ENCODE measurements around the gene PIP5K1B. TPM values are rescaled to one million over a fixed set of nuclear protein-coding genes. Genes with fewer than 3 reads are reported as not detected.

PIP5K1B gene
- total and polyA plus RNA-seq, 10 of the 15 experiments (the other 5 are each of a cell fraction or from before 2014, with no cell fraction given) = 6.8 to 16.3 (median 10.6) TPM

DNA sequence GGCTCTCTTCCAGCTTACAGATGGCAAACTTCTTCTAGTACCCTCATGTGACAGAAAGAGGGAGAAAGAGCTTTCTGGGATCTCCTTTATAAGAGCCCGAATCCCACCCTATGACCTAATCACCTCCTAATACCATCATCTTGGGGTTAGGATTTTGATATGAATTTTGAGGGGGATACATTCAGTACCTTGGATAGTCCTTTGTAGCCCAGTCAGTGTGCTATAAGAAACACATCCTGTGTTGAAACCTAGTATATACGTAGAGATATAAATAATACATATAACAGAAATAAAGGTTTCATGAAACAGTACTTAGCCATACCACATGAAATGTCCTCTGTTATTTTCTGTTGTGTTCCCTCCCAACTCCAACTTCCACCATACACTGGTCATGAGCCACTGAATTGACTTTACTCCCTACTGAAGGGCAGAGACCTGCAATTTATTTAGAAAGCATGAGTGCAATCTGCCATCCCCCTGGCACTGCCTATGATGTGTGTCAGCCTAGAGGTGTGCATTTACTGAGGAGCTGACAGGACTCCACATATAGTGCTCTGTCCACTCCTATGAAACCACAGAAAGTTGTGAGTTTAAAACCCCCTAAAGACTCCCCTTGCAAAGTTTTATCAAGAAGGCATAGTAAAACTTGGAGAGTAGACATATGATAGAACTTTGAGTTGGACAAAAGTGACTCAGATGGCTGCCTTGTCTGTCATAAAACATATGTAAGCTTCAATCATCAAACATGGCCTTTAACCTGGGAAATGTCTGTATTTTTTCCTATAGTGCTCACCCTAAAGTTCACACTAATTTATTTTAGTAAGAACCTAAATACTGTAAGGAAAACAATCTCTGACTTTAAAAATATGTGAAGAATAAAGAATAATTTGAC is 12.8 kb downstream of the PIP5K1B start:
- intact Hi-C loops (cut with micrococcal nuclease; ENCODE audit: unreplicated experiment) (no loop called here), in situ Hi-C loops (cut with MboI) (no loop called here)
- Histone ChIP-seq H3K4me1 (ENCODE audit: control insufficient read depth, insufficient read depth, low read length) (0 out of 2 replicates have a peak, but pooled peaks cover 3% of the 10 kb centered on the region), H3K36me3 (ENCODE audit: control insufficient read depth in 2 of 2, insufficient read depth in 2 of 2, low read length in 1 of 2) (no peaks in the 10 kb centered on the region; a peak in 2 of 4 replicates), H3K27me3 (replicated peaks in 1 of 2; ENCODE audit: control insufficient read depth in 2 of 2, insufficient read depth in 2 of 2, low read length in 1 of 2) (no peaks in the 10 kb centered on the region), H3K9ac (ENCODE audit: control insufficient read depth, insufficient read depth, low read length) (no peak overlapping the region), H3K4me3 (no peak overlapping the region), H3K79me2 (ENCODE audit: control insufficient read depth, insufficient read depth, low read length) (peaks cover 2% of the 10 kb centered on the region), H3K27ac (ENCODE audit: control insufficient read depth, insufficient read depth) (no peak overlapping the region), H4K20me1 (ENCODE audit: control insufficient read depth, insufficient read depth) (no peaks in the 10 kb centered on the region), H2AFZ (ENCODE audit: control insufficient read depth, low read depth, low read length) (no peak overlapping the region), H3K9me3 (replicated peaks; ENCODE audit: control insufficient read depth, insufficient read depth, low read length) (no peaks in the 10 kb centered on the region), H3K4me2 (ENCODE audit: control insufficient read depth, insufficient read depth) (no peak overlapping the region)
- no TSS peak for BruUV-seq (replicated peaks)
- POLR2A ChIA-PET = no interaction called here
- SMC1A ChIA-PET (ENCODE audit: uncharacterized antibody, unreplicated experiment) = interaction anchor here (0.5 kb wide), 1 partner anchor 228 kb away, joined by 3 read pairs; no protein-coding TSS in a partner anchor
- FAIRE-seq (no peak), ATAC-seq (no peak; the same call in 2 of the 3 replicates), DNase-seq (ENCODE audit: low read depth, low spot score) (no peak)
- CTCF ChIA-PET = interaction anchor here (2.1 kb wide), 1 partner anchor 11 kb away, joined by 5 read pairs; no protein-coding TSS in a partner anchor
- 90% methylated on average over 2 of the region's 2 CpGs for WGBS (ENCODE audit: insufficient coverage, insufficient replicate concordance, low lambda C conversion rate, missing lambda C conversion rate)
- RAD21 ChIA-PET (ENCODE audit: unreplicated experiment) = no interaction called here
- TF ChIP-seq, protein P1, sequence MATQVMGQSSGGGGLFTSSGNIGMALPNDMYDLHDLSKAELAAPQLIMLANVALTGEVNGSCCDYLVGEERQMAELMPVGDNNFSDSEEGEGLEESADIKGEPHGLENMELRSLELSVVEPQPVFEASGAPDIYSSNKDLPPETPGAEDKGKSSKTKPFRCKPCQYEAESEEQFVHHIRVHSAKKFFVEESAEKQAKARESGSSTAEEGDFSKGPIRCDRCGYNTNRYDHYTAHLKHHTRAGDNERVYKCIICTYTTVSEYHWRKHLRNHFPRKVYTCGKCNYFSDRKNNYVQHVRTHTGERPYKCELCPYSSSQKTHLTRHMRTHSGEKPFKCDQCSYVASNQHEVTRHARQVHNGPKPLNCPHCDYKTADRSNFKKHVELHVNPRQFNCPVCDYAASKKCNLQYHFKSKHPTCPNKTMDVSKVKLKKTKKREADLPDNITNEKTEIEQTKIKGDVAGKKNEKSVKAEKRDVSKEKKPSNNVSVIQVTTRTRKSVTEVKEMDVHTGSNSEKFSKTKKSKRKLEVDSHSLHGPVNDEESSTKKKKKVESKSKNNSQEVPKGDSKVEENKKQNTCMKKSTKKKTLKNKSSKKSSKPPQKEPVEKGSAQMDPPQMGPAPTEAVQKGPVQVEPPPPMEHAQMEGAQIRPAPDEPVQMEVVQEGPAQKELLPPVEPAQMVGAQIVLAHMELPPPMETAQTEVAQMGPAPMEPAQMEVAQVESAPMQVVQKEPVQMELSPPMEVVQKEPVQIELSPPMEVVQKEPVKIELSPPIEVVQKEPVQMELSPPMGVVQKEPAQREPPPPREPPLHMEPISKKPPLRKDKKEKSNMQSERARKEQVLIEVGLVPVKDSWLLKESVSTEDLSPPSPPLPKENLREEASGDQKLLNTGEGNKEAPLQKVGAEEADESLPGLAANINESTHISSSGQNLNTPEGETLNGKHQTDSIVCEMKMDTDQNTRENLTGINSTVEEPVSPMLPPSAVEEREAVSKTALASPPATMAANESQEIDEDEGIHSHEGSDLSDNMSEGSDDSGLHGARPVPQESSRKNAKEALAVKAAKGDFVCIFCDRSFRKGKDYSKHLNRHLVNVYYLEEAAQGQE (IDR thresholded peaks at IDR 0.05; ENCODE audit: low read depth, low read length) = peak; percentile 44
- TF ChIP-seq NR2C1 (IDR thresholded peaks at IDR 0.05) (no peak), POU2F2 (IDR thresholded peaks at IDR 0.05; ENCODE audit: borderline replicate concordance, low read depth, low read length) (no peak), KAT2A (conservative IDR thresholded peaks at IDR 0.05; ENCODE audit: control insufficient read depth, low read depth, low read length) (no peak), RUNX3 (IDR thresholded peaks at IDR 0.05; ENCODE audit: low read length) (peak; percentile 9; the same call in 1 of the 2 replicates)
